KMS-11 (cell line): ENCODE measurements around the gene EHD2.

Source experiments
- H2AFZ ChIP-seq: fragments of 200-600 bp; sonication (generic); 2 replicates; pipeline ENCODE4 v1.6.1; 2016; ENCODE audit warnings: antibody characterized with exemption, mixed run types, low read depth
- H3K27ac ChIP-seq: fragments of 200-600 bp; sonication (generic); 2 replicates; pipeline ENCODE4 v1.6.1; 2016; ENCODE audit warnings: mild to moderate bottlenecking, mixed run types
- H3K27me3 ChIP-seq: fragments of 200-600 bp; sonication (generic); 2 replicates; pipeline ENCODE4 v1.6.1; 2017; ENCODE audit warnings: mild to moderate bottlenecking, low read depth, mixed run types, moderate library complexity; ENCODE audit not compliant: insufficient read depth
- H3K36me3 ChIP-seq: fragments of 200-600 bp; sonication (generic); 2 replicates; pipeline ENCODE4 v1.6.1; 2017; ENCODE audit warnings: mild to moderate bottlenecking, mixed run types; ENCODE audit not compliant: insufficient read depth
- H3K4me1 ChIP-seq: fragments of 200-600 bp; sonication (generic); 2 replicates; pipeline ENCODE4 v1.6.1; 2016; ENCODE audit warnings: mild to moderate bottlenecking, low read depth, mixed run types; ENCODE audit not compliant: poor library complexity, severe bottlenecking
- H3K4me2 ChIP-seq: fragments of 200-600 bp; sonication (generic); 2 replicates; pipeline ENCODE4 v1.7.0; 2016; ENCODE audit warnings: mild to moderate bottlenecking, mixed run types
- H3K4me3 ChIP-seq: fragments of 200-600 bp; sonication (generic); IDR thresholded peaks from 2 replicates; pipeline ENCODE4 v1.6.1; 2017; ENCODE audit warnings: low read depth, low read length, mixed read lengths; ENCODE audit not compliant: insufficient read depth
- H3K79me2 ChIP-seq: fragments of 200-600 bp; sonication (generic); 2 replicates; pipeline ENCODE4 v1.6.1; 2016; ENCODE audit warnings: low read depth, mixed run types; ENCODE audit not compliant: insufficient read depth
- H3K9ac ChIP-seq: fragments of 200-600 bp; sonication (generic); 2 replicates; pipeline ENCODE4 v1.6.1; 2016; ENCODE audit warnings: mild to moderate bottlenecking, mixed run types
- H4K20me1 ChIP-seq: fragments of 200-600 bp; sonication (generic); 2 replicates; pipeline ENCODE4 v1.6.1; 2016; ENCODE audit warnings: mild to moderate bottlenecking, mixed run types; ENCODE audit not compliant: insufficient read depth
- CTCF ChIP-seq: fragments of 200-600 bp; sonication (generic); conservative IDR thresholded peaks from 2 replicates; pipeline ENCODE4 v1.6.1; 2017; ENCODE audit warnings: low read depth, mild to moderate bottlenecking, antibody characterized with exemption, low read length, moderate library complexity, mixed read lengths

The EHD2 gene

GRCh38 chr19:47704024-47704423 lies 9.2 kb upstream of the EHD2 start:
- Histone ChIP-seq H3K9ac (no peak overlapping the region), H3K4me3 (no peak overlapping the region), H3K4me1 (no peaks in the 10 kb centered on the region), H3K27me3 (peaks cover 8% of the 10 kb centered on the region; the same call in 1 of the 2 replicates), H4K20me1 (no peaks in the 10 kb centered on the region), H3K79me2 (no peaks in the 10 kb centered on the region), H3K36me3 (no peaks in the 10 kb centered on the region), H3K4me2 (no peak overlapping the region), H2AFZ (no peak overlapping the region), H3K27ac (no peak overlapping the region)
- no peak for TF ChIP-seq CTCF

GRCh38 chr19:47704656-47705055 lies 8.6 kb upstream of the EHD2 start:
- H3K4me2 ChIP-seq = no peak overlapping the region
- H3K9ac ChIP-seq = no peak overlapping the region
- H3K4me1 ChIP-seq = no peaks in the 10 kb centered on the region
- no peak overlapping the region for H2AFZ ChIP-seq
- TF ChIP-seq CTCF = no peak
- no peaks in the 10 kb centered on the region for H4K20me1 ChIP-seq
- H3K27me3 ChIP-seq = peaks cover 14% of the 10 kb centered on the region; the same call in 1 of the 2 replicates
- H3K27ac ChIP-seq = no peak overlapping the region
- H3K4me3 ChIP-seq = no peak overlapping the region
- no peaks in the 10 kb centered on the region for H3K36me3 ChIP-seq
- no peaks in the 10 kb centered on the region for H3K79me2 ChIP-seq

- H3K9ac ChIP-seq = no peak overlapping the region
- H3K79me2 ChIP-seq = no peaks in the 10 kb centered on the region
- 0 out of 2 replicates have a peak overlapping the region, but pooled peaks have one; percentile 2 for H3K4me2 ChIP-seq
- H3K4me3 ChIP-seq = no peak overlapping the region
- no peak overlapping the region for H3K27ac ChIP-seq
- peak; percentile 91 for TF ChIP-seq CTCF
- H3K4me1 ChIP-seq = no peaks in the 10 kb centered on the region
- no peaks in the 10 kb centered on the region for H3K36me3 ChIP-seq
- H3K27me3 ChIP-seq = peaks cover 37% of the 10 kb centered on the region; the same call in 1 of the 2 replicates
- H4K20me1 ChIP-seq = no peaks in the 10 kb centered on the region
- H2AFZ ChIP-seq = peak overlapping the region; percentile 62
These were observed 5.9 kb upstream of the EHD2 start for GRCh38 chr19:47707135-47707925.

GRCh38 chr19:47711652-47712242 lies 1.5 kb upstream of the EHD2 start:
- Histone ChIP-seq H3K9ac (no peak overlapping the region), H2AFZ (no peak overlapping the region), H3K4me2 (no peak overlapping the region), H3K27ac (no peak overlapping the region), H3K4me3 (no peak overlapping the region), H3K27me3 (peaks cover 80% of the 10 kb centered on the region), H4K20me1 (no peaks in the 10 kb centered on the region), H3K36me3 (no peaks in the 10 kb centered on the region), H3K79me2 (no peaks in the 10 kb centered on the region), H3K4me1 (no peaks in the 10 kb centered on the region)
- no peak for TF ChIP-seq CTCF
